Left cardiac atrium (tissue), 4 donors: ENCODE data around the gene IFNG. TPM values are rescaled to one million over a fixed set of nuclear protein-coding genes. Genes with fewer than 3 reads are reported as not detected.

ENCODE experiments used
- ATAC-seq, 2 donors: fragments of 200-7000 bp; cut with Tn5 transposase; one replicate each; pipeline ENCODE4 v1.9.1; 2020; ENCODE audit warnings: mild to moderate bottlenecking in 2 of 2, moderate library complexity in 2 of 2
- DNase-seq: peaks from one replicate; pipeline ENCODE4 v3.0.0-alpha.2; 2020
- intact Hi-C, 2 donors: fragments of 100-400 bp; cut with DNase I; formaldehyde crosslinking; loops; one replicate each; pipeline versions ENCODE4 v1.14.1 to v1.15.1; 2022 to 2023
- total RNA-seq, 2 donors: library from RNA; stranded (reverse); fragmentation: NEBNext Ultra II Directional; extraction: Animal tissue kit (Norgen Biotek cat#: 25700); gene quantifications; one replicate each; pipeline ENCODE4 v1.2.1, GENCODE V29; 2021
- donor health status: DM: no; HTN: yes; CAD: no.
- donor health status: DM: no; HTN: yes; CAD: no; lungs with severe emphysema.
- donor health status: DM: yes; HTN: yes; CAD: no.
- donor health status: Dilated cardiomyopathy.

IFNG gene
- total RNA-seq, 2 donors from 2014 or later, result not detected

GRCh38 chr12:68170726-68171125 lies 11.2 kb upstream of the IFNG start:
- ATAC-seq (no peak), DNase-seq (no peak)
- intact Hi-C loops, result no loop called here

GRCh38 chr12:68169213-68169889 lies 9.8 kb upstream of the IFNG start:
- intact Hi-C loops, result no loop called here
- no peak for DNase-seq
- no peak for ATAC-seq

GRCh38 chr12:68166317-68166831 lies 6.8 kb upstream of the IFNG start:
- intact Hi-C loops, result no loop called here
- no peak for ATAC-seq
- DNase-seq, result no peak

- no peak for DNase-seq
- intact Hi-C loops, result no loop called here
- ATAC-seq, result no peak
These were observed 4.1 kb upstream of the IFNG start for GRCh38 chr12:68163560-68164081.

- intact Hi-C loops, result no loop called here
- DNase-seq, result no peak
- no peak for ATAC-seq
These were observed 2.8 kb upstream of the IFNG start for GRCh38 chr12:68162374-68162773.

DNA sequence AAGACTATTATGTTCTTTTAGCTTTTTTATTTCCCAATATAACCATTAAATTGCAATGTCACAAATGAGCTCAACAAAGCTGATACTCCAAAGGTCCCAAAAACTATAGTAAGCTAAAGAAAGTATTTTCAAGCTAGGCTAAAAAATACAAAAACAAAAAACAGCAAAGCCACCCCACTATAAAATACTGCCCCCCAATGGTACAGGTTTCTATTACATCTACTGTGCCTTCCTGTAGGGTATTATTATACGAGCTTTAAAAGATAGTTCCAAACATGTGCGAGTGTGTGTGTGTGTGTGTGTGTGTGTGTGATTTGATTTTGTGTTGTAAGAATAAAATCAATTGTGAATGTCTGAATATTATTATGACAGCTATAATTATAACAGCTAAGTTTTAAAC lies 1.1 kb downstream of the IFNG start:
- no peak for ATAC-seq
- intact Hi-C loops, result no loop called here

DNA sequence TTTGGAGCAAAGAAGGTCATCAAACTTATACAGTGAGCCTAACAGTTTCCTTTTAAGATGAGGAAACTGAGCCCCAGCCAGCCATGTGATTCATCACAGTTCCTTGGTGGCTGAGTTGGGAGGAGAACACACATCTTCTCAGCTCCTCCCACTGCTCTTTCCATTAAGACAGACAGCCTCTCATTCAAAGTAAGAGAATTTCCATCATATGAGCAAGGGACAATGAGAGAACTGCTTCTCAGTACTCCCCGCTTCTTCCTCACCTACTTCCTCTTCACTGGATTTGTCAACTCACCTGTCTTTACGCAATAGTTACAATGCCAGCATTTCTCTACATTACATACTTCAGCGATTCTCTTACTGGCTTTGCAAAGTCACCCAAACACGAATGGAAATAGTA lies 2.2 kb downstream of the IFNG start:
- intact Hi-C loops, result no loop called here
- no peak for ATAC-seq
- DNase-seq, result no peak

More for the DNA sequence above, 1.1 kb downstream of the IFNG start:
- DNase-seq, result no peak

- no peak for ATAC-seq
- no peak for DNase-seq
- intact Hi-C loops, result no loop called here
These were observed 2.9 kb downstream of the IFNG start for GRCh38 chr12:68156636-68157035.

GRCh38 chr12:68154779-68155178 lies 4.8 kb downstream of the IFNG start:
- no peak for DNase-seq
- ATAC-seq, result no peak
- intact Hi-C loops, result no loop called here

GRCh38 chr12:68148261-68148951 lies 11.1 kb downstream of the IFNG start:
- DNase-seq (no peak), ATAC-seq (no peak)
- intact Hi-C loops, result no loop called here

DNA sequence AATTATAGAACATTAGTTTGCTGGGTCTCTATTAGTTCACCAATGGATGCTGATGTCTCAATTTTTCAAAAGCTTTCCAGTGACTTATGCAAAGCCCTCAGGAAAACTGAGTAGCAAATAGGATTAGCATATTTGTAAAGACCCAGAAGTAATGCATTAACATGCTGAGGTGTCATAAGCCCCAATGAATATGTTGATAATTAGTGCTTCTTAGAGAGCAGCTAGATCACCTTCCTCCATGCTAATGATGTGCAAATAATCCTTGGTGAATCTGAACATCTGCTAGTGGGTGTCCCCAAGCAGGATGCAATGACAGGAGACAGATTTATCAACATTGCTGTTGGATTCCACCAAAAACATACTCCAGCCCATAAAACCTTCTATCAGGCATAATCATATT lies 19.0 kb downstream of the IFNG start:
- DNase-seq (no peak), ATAC-seq (no peak)
- intact Hi-C loops, result no loop called here

GRCh38 chr12:68139941-68140340 lies 19.6 kb downstream of the IFNG start:
- intact Hi-C loops, result no loop called here
- DNase-seq (no peak), ATAC-seq (no peak)

GRCh38 chr12:68139001-68139400 lies 20.5 kb downstream of the IFNG start:
- intact Hi-C loops, result no loop called here
- ATAC-seq (no peak), DNase-seq (no peak)

DNA sequence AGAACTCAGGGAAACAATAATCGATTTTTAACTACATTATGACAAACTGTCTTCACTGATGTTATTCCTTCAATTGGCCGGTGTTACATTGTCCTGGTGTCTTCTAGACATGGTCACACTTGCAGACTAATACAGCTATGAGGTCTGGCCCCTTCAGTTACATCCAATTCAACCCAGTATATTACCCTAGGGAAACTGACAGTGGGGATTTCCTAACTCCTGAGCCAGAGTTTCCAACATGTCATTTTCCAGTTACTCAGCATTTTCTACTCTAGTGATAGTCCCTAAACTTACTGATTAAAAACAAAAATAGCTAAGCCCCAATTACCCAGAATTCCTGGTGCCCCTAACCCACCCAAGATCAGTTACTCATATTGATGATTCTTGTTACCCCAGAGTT lies 21.1 kb downstream of the IFNG start:
- DNase-seq (no peak), ATAC-seq (no peak)
- intact Hi-C loops, result no loop called here

- DNase-seq (no peak), ATAC-seq (no peak)
- intact Hi-C loops, result no loop called here
These were observed 22.2 kb downstream of the IFNG start for GRCh38 chr12:68137335-68137830.

- no peak for ATAC-seq
- intact Hi-C loops, result no loop called here
- DNase-seq, result no peak
These were observed 24.0 kb downstream of the IFNG start for GRCh38 chr12:68135520-68135919.

DNA sequence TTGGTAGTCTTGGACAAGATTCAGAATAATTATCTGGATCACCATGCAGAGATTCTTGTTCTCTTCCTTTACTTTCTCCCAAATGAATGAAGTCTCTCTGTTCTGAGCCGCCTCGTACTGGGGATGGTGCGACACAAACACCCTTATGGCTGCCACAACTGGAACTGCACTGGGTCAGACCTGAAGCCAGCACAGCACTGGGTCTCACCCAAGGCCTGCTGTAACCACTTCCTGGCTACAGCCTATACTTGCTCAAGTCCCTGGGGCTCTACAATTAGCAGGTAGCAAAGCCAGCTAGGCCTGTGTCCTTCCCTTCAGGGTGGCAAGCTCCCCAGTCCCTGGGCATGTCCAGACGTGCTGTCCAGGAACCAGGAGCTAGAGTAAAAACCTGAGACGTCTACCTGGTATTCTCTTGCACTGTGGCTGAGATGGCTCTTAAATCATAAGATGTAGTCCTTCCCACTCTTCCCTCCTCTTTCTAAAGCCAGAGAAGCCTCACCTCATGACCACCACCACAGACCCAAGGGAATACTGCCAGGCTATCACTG lies 27.6 kb downstream of the IFNG start:
- DNase-seq, result no peak
- intact Hi-C loops, result no loop called here
- ATAC-seq, result no peak

- no peak for DNase-seq
- no peak for ATAC-seq
- intact Hi-C loops, result no loop called here
These were observed 29.6 kb downstream of the IFNG start for GRCh38 chr12:68129979-68130378.

DNA sequence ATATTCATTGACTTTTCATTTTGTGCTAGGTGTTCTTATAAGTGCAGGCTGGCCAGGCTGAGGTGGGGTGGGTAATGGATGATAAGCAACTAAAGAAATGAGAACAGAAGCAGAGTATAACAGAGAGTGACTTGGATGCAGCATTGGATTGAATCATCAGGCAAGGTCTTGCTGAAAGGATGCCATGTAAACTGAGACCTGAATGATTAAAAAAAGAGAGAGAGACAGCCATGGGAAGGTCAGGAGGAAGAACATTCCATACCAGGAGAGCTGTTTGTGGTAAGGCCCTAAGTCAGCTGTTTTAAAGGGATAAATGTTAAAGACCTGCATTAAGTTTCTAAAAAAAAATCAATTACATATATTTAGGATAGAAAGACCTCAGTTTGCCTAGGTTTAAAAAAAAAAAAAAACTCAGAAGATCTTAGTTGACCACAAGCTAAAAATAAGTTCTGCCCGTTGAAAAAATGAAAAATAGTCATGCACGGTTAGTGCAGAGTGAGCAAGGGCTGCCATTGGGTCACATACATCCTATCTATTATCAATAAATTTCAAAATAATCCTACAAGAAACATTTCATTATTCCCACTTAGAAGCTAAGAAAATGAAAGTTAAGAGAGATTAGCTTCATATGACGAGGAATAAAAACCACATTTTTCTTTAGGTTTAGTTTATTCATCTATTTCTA lies 37.2 kb downstream of the IFNG start:
- intact Hi-C loops, result no loop called here
- DNase-seq, result no peak
- ATAC-seq, result no peak

DNA sequence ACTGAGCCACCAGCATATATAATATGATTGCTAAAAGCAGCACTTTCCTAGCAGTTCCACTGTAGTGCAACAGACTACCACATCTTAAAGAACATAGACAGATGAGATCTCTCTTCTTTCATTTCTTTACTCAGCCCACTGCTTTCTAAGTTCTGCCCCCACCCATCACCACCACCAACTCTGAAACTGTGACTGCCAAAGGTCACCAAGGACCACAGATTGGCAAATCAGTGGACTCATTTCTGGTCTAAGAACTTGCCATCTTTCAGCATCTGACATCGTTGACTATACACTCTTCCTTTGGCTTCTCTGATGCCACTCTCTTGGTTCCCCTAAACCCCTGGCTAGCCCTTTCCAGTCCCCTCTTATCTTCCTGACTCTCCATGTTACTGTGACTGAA lies 38.4 kb downstream of the IFNG start:
- no peak for DNase-seq
- no peak for ATAC-seq
- intact Hi-C loops, result no loop called here
